ENCODE data around the gene FBXL16. TPM values are rescaled to one million over a fixed set of nuclear protein-coding genes. Genes with fewer than 3 reads are reported as not detected.

The FBXL16 gene
- total RNA-seq, 1 experiment from 2014 or later: 1.1 TPM

- H3K4me3 ChIP-seq (ENCODE audit: low read depth, low read length, poor library complexity, severe bottlenecking): no peak overlapping the region
- no TSS peak for BruUV-seq (replicated peaks)
- H3K27me3 ChIP-seq (replicated peaks; ENCODE audit: insufficient read depth, low read depth, low read length, poor library complexity): no peaks in the 10 kb centered on the region
- no peaks in the 10 kb centered on the region for H3K36me3 ChIP-seq (ENCODE audit: insufficient read depth, low read length, poor library complexity, severe bottlenecking)
- intact Hi-C loops (cut with micrococcal nuclease; ENCODE audit: unreplicated experiment): no loop called here
- H3K4me1 ChIP-seq (ENCODE audit: insufficient read depth, low read length, poor library complexity, severe bottlenecking): peaks cover 19% of the 10 kb centered on the region
- DNase-seq (ENCODE audit: low spot score): no peak
- no peak overlapping the region for H3K27ac ChIP-seq (ENCODE audit: low read depth, low read length, poor library complexity, severe bottlenecking)
- TF ChIP-seq CTCF (conservative IDR thresholded peaks at IDR 0.05; ENCODE audit: low read depth, low read length) (no peak), EZH2 (IDR thresholded peaks at IDR 0.05; ENCODE audit: borderline replicate concordance, low read depth, low read length, poor library complexity, severe bottlenecking) (no peak)
- POLR2A ChIA-PET (ENCODE audit: low non-redundant PET): interaction anchor here (0.5 kb wide), 1 partner anchor 1243 kb away, joined by 3 read pairs; no protein-coding TSS in a partner anchor
- CTCF ChIA-PET: no interaction called here
- no peaks in the 10 kb centered on the region for H3K9me3 ChIP-seq (ENCODE audit: low read depth, low read length, poor library complexity, severe bottlenecking)
These were observed 18.1 kb upstream of the FBXL16 start for GRCh38 chr16:723695-724094.

- CTCF ChIA-PET: no interaction called here
- TF ChIP-seq EZH2 (IDR thresholded peaks at IDR 0.05; ENCODE audit: borderline replicate concordance, low read depth, low read length, poor library complexity, severe bottlenecking) (no peak), CTCF (conservative IDR thresholded peaks at IDR 0.05; ENCODE audit: low read depth, low read length) (no peak)
- no peak overlapping the region for H3K4me3 ChIP-seq (ENCODE audit: low read depth, low read length, poor library complexity, severe bottlenecking)
- H3K27ac ChIP-seq (ENCODE audit: low read depth, low read length, poor library complexity, severe bottlenecking): no peak overlapping the region
- POLR2A ChIA-PET (ENCODE audit: low non-redundant PET): interaction anchor here (0.5 kb wide), 1 partner anchor 1243 kb away, joined by 3 read pairs; no protein-coding TSS in a partner anchor
- H3K9me3 ChIP-seq (ENCODE audit: low read depth, low read length, poor library complexity, severe bottlenecking): no peaks in the 10 kb centered on the region
- no TSS peak for BruUV-seq (replicated peaks)
- peaks cover 15% of the 10 kb centered on the region for H3K4me1 ChIP-seq (ENCODE audit: insufficient read depth, low read length, poor library complexity, severe bottlenecking)
- H3K36me3 ChIP-seq (ENCODE audit: insufficient read depth, low read length, poor library complexity, severe bottlenecking): no peaks in the 10 kb centered on the region
- no peak for DNase-seq (ENCODE audit: low spot score)
- peaks cover 2% of the 10 kb centered on the region for H3K27me3 ChIP-seq (replicated peaks; ENCODE audit: insufficient read depth, low read depth, low read length, poor library complexity)
- intact Hi-C loops (cut with micrococcal nuclease; ENCODE audit: unreplicated experiment): no loop called here
These were observed 17.4 kb upstream of the FBXL16 start for GRCh38 chr16:722835-723633.

DNA sequence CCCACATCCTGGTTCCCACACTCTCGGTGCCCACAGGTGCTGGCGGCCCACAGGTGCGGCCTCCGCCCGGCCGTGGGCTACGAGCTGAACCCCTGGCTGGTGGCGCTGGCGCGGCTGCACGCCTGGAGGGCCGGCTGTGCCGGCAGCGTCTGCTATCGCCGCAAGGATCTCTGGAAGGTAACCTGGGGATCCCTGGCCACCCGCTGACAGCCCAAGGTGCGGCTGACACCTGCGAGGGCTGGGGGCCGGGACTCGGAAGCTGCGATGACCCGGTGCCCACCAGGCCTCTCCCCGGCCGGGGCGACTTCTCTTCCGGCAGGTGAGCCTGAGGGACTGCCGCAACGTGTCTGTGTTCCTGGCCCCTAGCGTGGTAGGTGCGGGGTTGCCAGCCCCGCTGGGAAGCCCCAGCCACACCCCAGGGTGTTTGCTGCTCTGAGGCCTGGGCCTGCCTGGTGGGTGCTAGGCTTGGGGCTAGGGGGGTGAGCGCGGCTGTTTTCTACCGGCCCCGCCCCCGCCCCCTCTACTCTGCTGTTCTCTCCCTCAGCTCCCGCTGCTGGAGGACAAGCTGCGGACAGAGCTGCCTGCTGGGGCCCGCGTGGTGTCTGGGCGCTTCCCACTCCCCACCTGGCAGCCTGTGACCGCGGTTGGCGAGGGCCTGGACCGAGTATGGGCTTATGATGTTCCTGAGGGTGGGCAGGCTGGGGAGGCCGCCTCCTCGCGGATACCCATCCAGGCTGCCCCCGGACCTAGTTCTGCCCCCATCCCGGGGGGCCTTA is 16.4 kb upstream of the FBXL16 start:
- POLR2A ChIA-PET (ENCODE audit: low non-redundant PET): no interaction called here
- BruUV-seq (replicated peaks): TSS peak; percentile 45
- Histone ChIP-seq H3K9me3 (ENCODE audit: low read depth, low read length, poor library complexity, severe bottlenecking) (no peaks in the 10 kb centered on the region), H3K36me3 (ENCODE audit: insufficient read depth, low read length, poor library complexity, severe bottlenecking) (no peaks in the 10 kb centered on the region), H3K4me1 (ENCODE audit: insufficient read depth, low read length, poor library complexity, severe bottlenecking) (peaks cover 8% of the 10 kb centered on the region), H3K27me3 (replicated peaks; ENCODE audit: insufficient read depth, low read depth, low read length, poor library complexity) (peaks cover 12% of the 10 kb centered on the region), H3K4me3 (ENCODE audit: low read depth, low read length, poor library complexity, severe bottlenecking) (peak overlapping the region; percentile 69), H3K27ac (ENCODE audit: low read depth, low read length, poor library complexity, severe bottlenecking) (no peak overlapping the region)
- intact Hi-C loops (cut with micrococcal nuclease; ENCODE audit: unreplicated experiment): no loop called here
- TF ChIP-seq EZH2 (IDR thresholded peaks at IDR 0.05; ENCODE audit: borderline replicate concordance, low read depth, low read length, poor library complexity, severe bottlenecking) (no peak), CTCF (conservative IDR thresholded peaks at IDR 0.05; ENCODE audit: low read depth, low read length) (no peak)
- CTCF ChIA-PET: interaction anchor here (0.6 kb wide), 1 partner anchor 35 kb away, joined by 3 read pairs; no protein-coding TSS in a partner anchor
- DNase-seq (ENCODE audit: low spot score): no peak

Data from A673 (cell line).